ENCODE measurements around the gene HTR7. TPM values are rescaled to one million over a fixed set of nuclear protein-coding genes. Genes with fewer than 3 reads are reported as not detected.

HTR7 gene
- total and polyA plus RNA-seq, 2 of the 4 experiments (the other 2 are of a cell fraction) = 0.43 to 0.72 TPM

GRCh38 chr10:90790422-90790821 is 67.4 kb downstream of the HTR7 start:
- Histone ChIP-seq H3K4me2 (ENCODE audit: low read depth, low read length) (no peak overlapping the region), H3K18ac (ENCODE audit: low read depth, low read length) (no peak overlapping the region), H3K9ac (ENCODE audit: low read depth, low read length) (no peak overlapping the region), H4K5ac (ENCODE audit: low read depth, low read length) (no peak overlapping the region), H2BK20ac (ENCODE audit: low read depth, low read length) (no peak overlapping the region), H3K14ac (replicated peaks; ENCODE audit: low read depth, low read length) (no peak overlapping the region), H3K27ac (ENCODE audit: insufficient read depth, low read length) (no peak overlapping the region), H3K9me1 (ENCODE audit: insufficient read depth, low read length) (no peaks in the 10 kb centered on the region), H2BK120ac (ENCODE audit: low read depth, low read length) (no peak overlapping the region), H3K4me3 (ENCODE audit: insufficient read depth, low read depth, low read length) (no peak overlapping the region), H3K27me3 (ENCODE audit: control insufficient read depth, insufficient read depth, low read length) (peaks cover 2% of the 10 kb centered on the region), H3K36me3 (ENCODE audit: control insufficient read depth, insufficient read depth, low read length) (no peaks in the 10 kb centered on the region), H3K56ac (ENCODE audit: extremely low read depth, insufficient read depth, low read length) (no peak overlapping the region), H3K23ac (ENCODE audit: low read depth, low read length) (no peak overlapping the region), H2AK5ac (ENCODE audit: low read depth, low read length) (no peak overlapping the region), H2AFZ (replicated peaks; ENCODE audit: low read length, poor library complexity) (no peak overlapping the region), H3K79me1 (ENCODE audit: low read depth in 1 of 2, low read length in 2 of 2) (no peaks in the 10 kb centered on the region), H3K4ac (ENCODE audit: low read depth, low read length) (no peak overlapping the region), H3K9me3 (ENCODE audit: control insufficient read depth, insufficient read depth, low read length) (no peaks in the 10 kb centered on the region), H2BK15ac (ENCODE audit: low read depth, low read length) (no peak overlapping the region), H2AK9ac (replicated peaks; ENCODE audit: low read depth, low read length, poor library complexity) (no peak overlapping the region), H3K4me1 (ENCODE audit: control insufficient read depth, insufficient read depth, low read length) (no peaks in the 10 kb centered on the region), H4K91ac (ENCODE audit: insufficient read depth, low read depth, low read length) (no peak overlapping the region), H4K8ac (ENCODE audit: low read depth in 2 of 2, low read length in 2 of 2) (no peak overlapping the region), H4K20me1 (ENCODE audit: insufficient read depth, low read length) (no peaks in the 10 kb centered on the region), H2BK5ac (ENCODE audit: low read depth, low read length, poor library complexity, severe bottlenecking) (no peak overlapping the region)
- ATAC-seq (ENCODE audit: low read depth) (no peak), DNase-seq (no peak)
- intact Hi-C loops (cut with micrococcal nuclease) = no loop called here
- dilution Hi-C loops (cut with HindIII; ENCODE audit: low sequenced_read_pairs, unreplicated experiment) = no loop called here
- no TSS peak for BruUV-seq (replicated peaks)
- POLR2A ChIA-PET (ENCODE audit: unreplicated experiment) = no interaction called here
- CTCF ChIA-PET = no interaction called here
- TF ChIP-seq SMC3 (IDR thresholded peaks at IDR 0.05; ENCODE audit: low read depth, low read length) (no peak), BHLHE40 (IDR thresholded peaks at IDR 0.05; ENCODE audit: low read depth, low read length) (no peak), POLR2A (IDR thresholded peaks at IDR 0.05; ENCODE audit: low read depth, low read length) (no peak), MAZ (IDR thresholded peaks at IDR 0.05; ENCODE audit: borderline replicate concordance, low read depth, low read length) (no peak), FOS (IDR thresholded peaks at IDR 0.05; ENCODE audit: low read depth, low read length) (no peak), CHD1 (IDR thresholded peaks at IDR 0.05; ENCODE audit: low read depth, low read length) (no peak), CEBPB (IDR thresholded peaks at IDR 0.05; ENCODE audit: low read depth, low read length) (no peak), RCOR1 (IDR thresholded peaks at IDR 0.05; ENCODE audit: insufficient replicate concordance, low read length) (no peak), CTCF (conservative IDR thresholded peaks at IDR 0.05; ENCODE audit: low read depth, low read length) (no peak), RAD21 (IDR thresholded peaks at IDR 0.05; ENCODE audit: low read length) (no peak), RFX5 (IDR thresholded peaks at IDR 0.05; ENCODE audit: low read depth, low read length) (no peak), NFE2L2 (IDR thresholded peaks at IDR 0.05; ENCODE audit: low read depth, low read length) (no peak)
- no CpG with 5 or more reads among the region's 2 CpGs for WGBS, 2 experiments (ENCODE audit: extremely low coverage in 2 of 2, insufficient read length in 1 of 2)
- in situ Hi-C loops (cut with MboI; ENCODE audit: low sequenced_read_pairs) = no loop called here

Measured in IMR-90 (cell line).